Esophagus squamous epithelium (tissue), 4 donors: ENCODE results near the gene VPS26C.

Experiments
- CTCF ChIP-seq, 6 experiments: fragments of 450-650 bp in 4 of 6; fragments of 200-600 bp in 2 of 6; sonication (generic) in 2 of 6; IDR thresholded peaks; one replicate each; pipeline ENCODE4 v1.5.1; 2016 to 2019; ENCODE audit warnings: antibody characterized with exemption in 6 of 6, mild to moderate bottlenecking in 4 of 6, moderate library complexity in 4 of 6
- POLR2A ChIP-seq, 4 donors: fragments of 450-650 bp; IDR thresholded peaks; one replicate each; pipeline ENCODE4 v1.6.1; 2017; ENCODE audit warnings: antibody characterized with exemption in 4 of 4, mild to moderate bottlenecking in 4 of 4, moderate library complexity in 3 of 4

- TF ChIP-seq CTCF (IDR thresholded peaks at IDR 0.05) (no peak), POLR2A (IDR thresholded peaks at IDR 0.05) (no peak)
These were observed 33.1 kb upstream of the VPS26C start for GRCh38 chr21:37300114-37300751.
